HG03457 (cell line): Measurements from ENCODE around the gene TMEM225B.
"Not testable (repeated sequence)": the region's sequence is repeated elsewhere in the genome, so short reads cannot be mapped to it uniquely, and the experiment has no call there.

Source experiments
- ATAC-seq: cut with Tn5 transposase; IDR thresholded peaks from one replicate; pipeline ENCODE4 v1.9.1; 2021; ENCODE audit warnings: moderate number of reproducible peaks; ENCODE audit not compliant: unreplicated experiment

TMEM225B gene

DNA sequence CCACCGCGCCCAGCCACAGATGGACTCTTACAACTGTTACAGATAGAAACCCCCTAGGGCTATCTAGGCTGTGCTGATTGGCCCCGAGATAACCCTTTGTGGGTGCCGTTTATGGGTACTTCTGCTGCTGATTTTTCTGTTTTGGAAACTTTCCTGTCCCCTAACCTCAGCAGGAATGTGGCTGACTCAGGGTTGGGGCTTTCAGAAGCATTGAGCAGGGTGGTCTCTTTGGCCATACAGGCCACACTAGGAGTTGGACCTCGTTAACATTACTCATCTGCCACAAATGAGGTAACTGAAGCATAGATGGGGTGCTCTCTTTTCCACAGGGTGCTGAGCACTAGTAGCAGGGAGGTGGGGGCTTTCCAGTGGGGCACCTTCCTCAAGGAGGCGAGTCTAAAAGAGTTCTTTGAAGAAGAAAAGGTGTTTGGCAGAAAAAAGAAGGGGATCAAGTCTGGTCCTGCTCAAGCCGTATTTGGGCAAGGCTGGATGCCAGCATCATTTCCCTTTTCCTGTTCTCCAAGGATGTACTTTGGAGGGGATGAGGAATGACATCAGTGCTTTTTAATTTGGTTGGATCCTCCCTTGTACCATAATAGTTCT lies 25.1 kb downstream of the TMEM225B start:
- ATAC-seq, result no peak

DNA sequence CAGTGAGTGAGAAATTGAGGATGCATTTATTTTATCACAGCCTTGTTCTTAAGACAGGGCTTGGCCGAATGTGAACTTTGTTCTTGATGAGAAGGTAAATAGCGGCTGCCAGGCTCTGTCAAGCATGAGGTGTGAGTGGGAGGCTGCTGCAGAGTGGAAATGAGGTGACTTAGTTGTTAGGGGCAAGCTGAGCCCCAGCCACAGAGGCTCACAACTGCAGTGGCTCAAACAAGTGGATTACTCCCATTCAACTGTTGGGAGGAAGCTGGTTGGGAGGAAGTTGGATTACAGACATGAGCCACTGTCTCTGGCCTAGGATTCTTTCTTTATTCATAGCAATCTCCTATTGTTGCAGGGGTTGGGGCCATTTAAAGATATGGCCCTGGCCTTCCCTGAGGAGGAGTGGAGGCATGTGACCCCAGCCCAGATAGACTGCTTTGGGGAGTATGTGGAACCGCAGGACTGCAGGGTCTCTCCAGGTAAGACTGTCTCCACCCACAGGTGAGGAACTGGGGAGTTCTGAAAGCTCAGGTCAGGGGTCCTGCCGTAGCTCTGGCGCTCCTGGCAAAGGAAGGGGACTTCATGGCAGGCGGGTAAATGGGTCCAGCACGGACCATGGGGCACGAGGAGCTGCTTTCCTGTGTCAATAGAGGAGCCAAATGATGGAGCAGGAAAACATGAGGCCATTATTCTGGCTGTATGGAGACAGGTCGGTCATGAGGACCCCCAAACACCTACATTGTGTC lies 25.8 kb downstream of the TMEM225B start:
- no peak for ATAC-seq

DNA sequence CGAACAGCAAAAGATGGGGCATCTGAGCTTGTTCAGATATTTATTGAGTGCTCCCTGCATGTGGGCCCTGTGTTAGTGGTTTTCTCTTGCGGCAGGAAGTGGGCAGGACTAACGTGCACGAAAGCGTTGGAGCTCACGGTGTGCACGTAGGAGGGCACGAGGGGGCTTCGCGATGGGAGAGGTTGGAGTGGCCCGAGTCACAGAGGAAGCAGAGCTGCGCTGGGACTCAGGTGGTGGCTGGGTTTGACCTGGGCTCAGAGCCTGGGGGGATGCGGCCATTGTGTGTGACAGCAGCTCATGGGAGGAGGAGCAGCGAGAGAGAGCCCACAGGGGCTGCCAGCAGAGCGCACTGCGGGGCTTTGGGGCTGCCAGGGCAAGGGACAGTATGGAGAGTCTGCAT lies 26.4 kb downstream of the TMEM225B start:
- ATAC-seq, result no peak

DNA sequence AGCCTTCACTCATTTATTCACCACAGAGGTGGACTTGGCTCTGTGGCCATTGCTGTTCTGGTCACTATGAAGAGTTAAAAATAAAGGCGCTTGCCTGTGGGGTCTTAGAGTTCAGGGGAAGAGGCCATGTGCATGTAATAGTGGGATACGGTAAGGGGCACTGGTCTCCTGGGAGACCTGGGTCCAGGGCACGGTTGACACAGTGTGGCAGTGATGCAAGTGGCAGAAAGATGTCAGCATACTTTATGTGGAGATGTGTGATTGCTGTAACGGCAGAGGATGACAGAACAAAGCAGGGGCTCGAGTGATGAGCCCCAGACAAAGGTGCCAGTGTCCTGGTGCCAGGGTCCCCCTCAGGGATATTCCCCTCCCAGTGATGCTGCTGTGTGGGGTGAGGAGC lies 27.3 kb downstream of the TMEM225B start:
- ATAC-seq, result no peak

- ATAC-seq, result no peak
These were observed 27.9 kb downstream of the TMEM225B start for GRCh38 chr7:99625961-99626360.

DNA sequence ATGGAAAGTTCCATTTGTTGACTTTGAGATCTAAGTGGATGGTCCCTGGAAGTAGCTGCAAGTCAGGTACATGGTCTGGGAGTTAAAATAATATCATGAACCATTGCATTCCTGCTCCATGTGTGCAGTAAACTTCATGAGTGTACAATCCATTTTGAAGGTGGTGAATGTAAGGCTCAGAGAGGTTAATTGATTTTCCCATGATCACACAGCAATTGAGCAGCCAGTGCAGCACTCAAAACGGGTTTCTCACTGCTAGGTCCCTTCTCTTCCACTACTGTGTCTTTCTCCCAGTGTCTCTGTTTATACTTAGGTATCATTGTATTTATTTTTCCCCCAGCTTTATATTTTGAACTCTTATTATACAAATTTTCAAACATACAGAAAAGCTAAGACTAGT lies 28.6 kb downstream of the TMEM225B start:
- ATAC-seq, result no peak

DNA sequence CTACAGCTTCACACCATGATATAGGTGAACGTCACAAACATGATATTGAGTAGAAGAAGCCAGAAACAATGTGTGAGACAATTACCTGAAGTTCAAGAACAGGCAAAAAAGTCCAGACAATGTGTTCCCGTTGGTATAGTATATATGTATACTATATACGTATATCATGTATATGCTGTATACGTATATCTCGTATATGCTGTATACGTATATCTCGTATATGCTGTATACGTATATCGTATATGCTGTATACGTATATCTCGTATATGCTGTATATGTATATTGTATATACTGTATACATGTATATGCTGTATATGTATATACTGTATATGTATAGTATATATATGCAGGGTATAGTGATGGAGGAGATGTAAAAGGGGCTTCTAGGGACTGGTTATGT lies 29.4 kb downstream of the TMEM225B start:
- no peak for ATAC-seq

- no peak for ATAC-seq
These were observed 30.7 kb downstream of the TMEM225B start for GRCh38 chr7:99628471-99629465.

DNA sequence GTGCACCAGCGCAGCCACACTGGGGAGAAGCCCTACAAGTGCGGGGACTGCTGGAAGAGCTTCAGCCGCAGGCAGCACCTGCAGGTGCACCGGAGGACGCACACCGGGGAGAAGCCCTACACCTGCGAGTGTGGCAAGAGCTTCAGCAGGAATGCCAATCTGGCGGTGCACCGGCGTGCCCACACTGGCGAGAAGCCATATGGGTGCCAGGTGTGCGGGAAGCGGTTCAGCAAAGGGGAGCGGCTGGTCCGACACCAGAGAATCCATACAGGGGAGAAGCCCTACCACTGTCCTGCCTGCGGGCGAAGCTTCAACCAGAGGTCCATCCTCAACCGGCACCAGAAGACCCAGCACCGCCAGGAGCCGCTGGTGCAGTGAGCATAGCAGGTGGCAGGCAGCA lies 31.6 kb downstream of the TMEM225B start:
- no peak for ATAC-seq

DNA sequence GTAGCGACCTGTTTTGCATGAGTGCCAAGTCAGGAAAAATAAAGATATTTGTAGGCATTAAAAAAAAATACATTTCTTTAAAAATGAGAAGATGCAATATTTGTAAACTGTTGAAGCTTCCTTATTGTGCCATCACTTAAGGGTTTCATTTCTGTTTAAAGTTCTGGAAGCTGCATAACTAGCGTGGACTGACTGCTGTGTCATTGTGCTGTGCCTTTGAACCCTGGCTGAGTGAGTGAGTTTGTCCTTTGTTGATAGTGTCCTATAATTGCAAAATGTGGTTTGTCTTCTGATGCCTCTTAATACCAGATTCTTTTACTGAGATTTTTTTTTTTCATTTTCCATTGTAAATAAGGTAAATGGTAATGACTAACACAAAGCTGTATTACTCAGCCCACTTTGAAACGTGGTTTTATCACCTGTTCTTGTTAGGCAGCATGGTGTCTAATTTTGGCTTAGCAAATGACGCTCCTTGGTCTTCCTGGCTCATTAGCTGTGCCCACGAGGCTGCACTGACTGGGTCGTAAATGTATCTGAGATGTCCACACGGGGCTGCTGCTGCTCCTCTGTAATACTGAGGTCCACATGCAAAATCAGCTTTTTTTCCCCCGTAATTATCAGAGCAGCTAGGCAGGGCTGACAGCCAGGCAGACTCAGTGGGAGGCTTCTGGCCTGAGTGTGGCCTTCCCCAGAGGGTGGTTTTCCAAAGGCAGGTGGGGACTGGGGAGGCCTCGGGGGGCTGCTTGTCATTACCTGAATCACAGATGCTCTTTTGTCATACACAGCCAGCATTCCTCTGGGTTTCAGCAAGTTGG lies 33.4 kb downstream of the TMEM225B start:
- ATAC-seq, result no peak

DNA sequence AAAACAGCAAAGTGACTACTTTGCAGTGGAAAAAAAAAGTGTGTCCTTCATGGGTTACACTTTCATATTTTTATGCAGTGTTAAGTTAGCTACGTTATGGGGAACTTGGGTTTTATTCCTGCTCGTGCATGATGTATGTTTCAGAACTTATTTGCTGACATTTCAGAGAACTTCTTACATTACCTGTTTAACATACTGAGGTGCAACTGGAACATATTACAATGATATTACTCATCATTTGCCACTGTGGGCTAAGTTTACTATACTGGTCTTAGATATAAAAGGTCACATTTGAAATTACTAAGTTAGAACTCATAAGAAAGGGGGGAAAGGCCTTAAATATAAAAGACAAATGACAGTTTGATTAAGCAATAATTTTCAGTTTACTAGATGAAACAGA lies 39.3 kb downstream of the TMEM225B start:
- not testable (repeated sequence) for ATAC-seq

DNA sequence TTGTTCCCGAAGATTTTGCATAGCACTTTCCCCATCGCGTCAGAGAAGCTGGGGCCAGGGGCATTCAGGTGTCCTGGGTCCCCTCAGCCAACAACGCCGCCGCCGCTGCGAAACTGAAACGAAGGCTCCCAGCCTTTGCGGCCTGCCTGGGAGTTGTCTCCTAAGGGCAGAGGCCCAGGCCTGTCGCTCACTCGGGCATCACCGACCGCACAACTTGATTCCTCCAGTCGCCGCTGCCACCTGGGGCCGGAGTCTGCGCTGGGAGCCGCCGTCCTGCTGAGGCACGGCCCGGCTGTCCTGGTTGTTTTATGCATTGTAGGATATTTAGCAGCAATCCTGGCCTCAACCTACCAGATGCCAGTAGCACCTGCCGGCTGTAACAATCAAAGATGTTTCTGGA lies 40.7 kb downstream of the TMEM225B start:
- ATAC-seq, result no peak

GRCh38 chr7:99639267-99639666 lies 41.2 kb downstream of the TMEM225B start:
- ATAC-seq, result no peak

- no peak for ATAC-seq
These were observed 44.0 kb downstream of the TMEM225B start for GRCh38 chr7:99642027-99642426.

DNA sequence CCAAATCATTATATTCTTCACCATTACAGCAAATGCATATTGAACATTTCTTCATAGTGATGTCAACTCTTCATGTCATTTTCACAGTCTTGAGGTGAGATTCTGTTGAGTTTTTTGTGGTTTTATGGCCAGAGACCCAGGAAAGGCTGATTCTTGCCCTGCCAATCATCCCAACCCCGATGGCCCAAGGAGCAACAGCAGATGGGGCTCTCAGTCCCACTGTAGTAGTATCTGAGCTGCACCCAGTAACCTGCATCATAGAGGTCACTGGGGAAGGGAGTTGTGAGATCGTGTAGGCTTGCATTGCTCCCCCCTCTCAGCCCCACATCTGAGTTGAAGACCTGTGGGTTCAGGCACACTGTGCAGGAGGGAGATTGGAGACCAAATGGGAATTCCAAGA lies 45.4 kb downstream of the TMEM225B start:
- ATAC-seq, result no peak

- no peak for ATAC-seq
These were observed 46.4 kb downstream of the TMEM225B start for GRCh38 chr7:99644431-99644830.

DNA sequence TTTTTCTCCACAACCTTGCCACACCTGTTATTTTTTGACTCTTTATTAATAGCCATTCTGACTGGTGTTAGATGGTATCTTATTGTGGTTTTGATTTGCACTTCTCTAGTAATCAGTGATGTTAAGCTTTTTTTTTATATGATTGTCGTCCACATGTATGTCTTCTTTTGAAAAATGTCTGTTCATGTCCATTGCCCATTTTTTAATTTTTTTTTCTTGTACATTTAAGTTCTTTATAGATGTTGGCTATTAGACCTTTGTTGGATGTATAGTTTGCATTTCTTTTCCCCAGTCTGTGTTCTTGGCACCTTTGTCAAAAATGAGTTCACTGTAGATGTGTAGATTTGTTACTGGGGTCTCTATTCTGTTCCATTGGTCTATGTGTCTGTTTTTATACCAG lies 47.5 kb downstream of the TMEM225B start:
- no peak for ATAC-seq

DNA sequence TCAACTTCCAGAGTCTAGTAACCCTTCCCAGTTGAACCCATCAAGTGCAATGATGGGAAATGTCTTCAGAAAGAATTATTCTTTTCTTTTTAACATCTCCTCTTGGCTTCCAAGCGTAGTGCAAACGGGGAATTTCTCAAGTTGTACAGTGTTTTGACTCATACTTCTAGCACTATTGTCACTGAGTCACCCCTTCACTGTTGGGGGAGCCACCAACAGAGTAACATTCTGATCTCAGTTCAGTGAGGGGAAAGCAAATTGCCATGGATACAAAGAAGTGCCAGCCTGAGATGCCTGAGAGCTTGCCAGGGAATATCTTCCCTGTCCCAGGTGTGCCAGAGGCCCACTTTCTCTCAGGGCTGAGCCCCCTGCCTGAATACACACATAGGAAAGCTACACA lies 50.8 kb downstream of the TMEM225B start:
- no peak for ATAC-seq

DNA sequence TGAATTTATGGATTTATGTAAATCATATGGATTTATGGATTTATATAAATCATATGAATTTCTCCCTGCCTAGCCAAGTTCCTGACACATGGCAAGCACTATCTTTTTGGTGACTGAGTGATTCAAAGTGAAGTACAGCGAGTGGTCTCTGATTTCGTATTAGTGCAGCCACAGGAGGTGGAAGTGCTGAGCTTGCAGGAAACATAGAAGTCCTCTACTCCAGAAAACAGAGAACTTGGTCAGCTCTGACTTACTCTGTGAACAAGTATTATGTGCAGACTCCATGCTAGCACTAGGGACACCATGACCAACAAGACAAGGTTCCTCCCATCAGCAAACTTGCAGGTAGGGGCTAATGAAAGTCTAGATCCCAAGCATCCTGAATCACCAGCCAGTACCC lies 53.2 kb downstream of the TMEM225B start:
- no peak for ATAC-seq

- no peak for ATAC-seq
These were observed 54.6 kb downstream of the TMEM225B start for GRCh38 chr7:99652671-99653070.

GRCh38 chr7:99653269-99653668 lies 55.2 kb downstream of the TMEM225B start:
- ATAC-seq, result not testable (repeated sequence)
